ENCODE data around the gene RGS12. TPM values are rescaled to one million over a fixed set of nuclear protein-coding genes. Genes with fewer than 3 reads are reported as not detected.

The RGS12 gene
- total RNA-seq (10 to 100 TPM in 3 of 5 donors, 1 to 10 TPM in 2; 6.4 to 15.3 (median 10.5) TPM), total RNA-seq (2.1 to 17.4 (median 9.1) reads per million in 29 experiments)
- 4.6 TPM for total RNA-seq (2013)

DNA sequence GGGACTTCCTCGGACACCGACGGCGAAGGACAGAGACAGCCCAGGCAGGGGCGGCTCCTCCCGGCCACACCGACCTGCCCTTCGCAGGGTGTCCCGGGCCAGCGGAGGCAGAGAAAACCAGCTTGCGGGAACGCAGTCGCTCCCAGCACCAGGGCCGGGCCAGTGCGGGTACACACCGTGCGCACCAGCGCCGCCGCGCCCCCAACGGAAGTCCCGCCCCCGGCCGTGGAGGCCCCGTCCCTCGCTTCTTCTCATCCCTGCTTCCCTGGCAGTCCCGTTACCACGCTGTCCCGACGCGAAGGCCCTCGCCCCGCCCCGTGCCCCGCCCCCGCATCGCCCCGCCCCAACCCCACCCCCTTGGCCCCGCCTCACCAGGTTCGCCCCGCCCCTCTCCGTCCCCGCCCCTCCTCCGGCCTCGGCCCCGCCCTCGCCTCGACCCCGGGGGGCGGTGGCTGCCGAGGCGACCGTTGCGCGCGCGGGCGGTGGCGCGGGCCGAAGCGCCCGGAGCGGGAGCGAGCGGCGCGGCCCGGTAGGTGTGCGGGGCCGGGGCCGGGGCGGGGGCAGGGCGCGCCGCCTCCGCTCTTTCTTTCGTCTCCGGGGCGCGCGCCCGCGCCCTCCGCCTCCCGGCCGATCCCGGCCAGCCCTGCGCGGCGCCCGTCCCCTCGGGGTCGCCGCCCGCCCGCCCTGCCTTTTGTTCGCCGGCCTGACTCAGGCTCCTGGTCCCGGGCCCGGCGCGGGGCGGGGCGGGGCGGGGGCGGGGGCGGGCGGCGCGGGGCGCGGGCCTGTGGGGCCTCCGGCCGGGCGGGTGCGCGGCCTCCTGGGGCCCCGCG, at the start of gene RGS12:
Gene RGS12 (plus strand): TSS at position 451 of the 830 bp plus-strand sequence. CDS start 23,150 bp downstream, outside the sequence.
- no peaks in the 10 kb centered on the region for H3K36me3 Mint-ChIP-seq
- H3K9me3 Mint-ChIP-seq, result peaks cover 0 to 3% (median 2%) of the 10 kb centered on the region in 3 donors
- under 1% methylated on average over 95 of the region's 121 CpGs for WGBS (ENCODE audit: insufficient coverage)
- Histone ChIP-seq H3K4me3 (ENCODE audit: control insufficient read depth in 1 of 2, extremely low read depth in 1 of 2, low read length in 1 of 2) (peak within 1 kb of the TSS; percentile 75 to 77), H3K27me3 (replicated peaks in 1 of 2; ENCODE audit: control insufficient read depth in 2 of 2, extremely low read depth in 1 of 2, insufficient read depth in 2 of 2, low read length in 1 of 2) (peaks cover 0 to 32% of the 10 kb centered on the region in 2 experiments), H3K36me3 (ENCODE audit: control insufficient read depth in 2 of 2, extremely low read depth in 1 of 2, insufficient read depth in 1 of 2, low read length in 1 of 2) (no peaks in the 10 kb centered on the region), H3K9me3 (no peaks in the 10 kb centered on the region), H3K4me1 (ENCODE audit: control insufficient read depth in 1 of 2, extremely low read depth in 1 of 2, insufficient read depth in 2 of 2, low read length in 2 of 2) (peaks cover 5 to 24% of the 10 kb centered on the region in 2 experiments), H3K27ac (ENCODE audit: low read length) (no peak within 1 kb of the TSS)
- DNase-seq (peak; percentile 48 to 86 (median 67)), ATAC-seq (replicated peaks in 1 of 4) (peak; percentile 73 to 91 (median 84))
- peak within 1 kb of the TSS; percentile 73 for H3K27ac Mint-ChIP-seq
- H3K4me1 Mint-ChIP-seq, result peaks cover 12 to 37% (median 18%) of the 10 kb centered on the region in 3 donors
- POLR2A ChIA-PET, result no interaction called here
- CTCF ChIA-PET, result no interaction called here
- peak within 1 kb of the TSS; percentile 85 to 87 (median 87) for H3K4me3 Mint-ChIP-seq
- peaks cover 8 to 9% of the 10 kb centered on the region in 2 donors for H3K27me3 Mint-ChIP-seq

DNA sequence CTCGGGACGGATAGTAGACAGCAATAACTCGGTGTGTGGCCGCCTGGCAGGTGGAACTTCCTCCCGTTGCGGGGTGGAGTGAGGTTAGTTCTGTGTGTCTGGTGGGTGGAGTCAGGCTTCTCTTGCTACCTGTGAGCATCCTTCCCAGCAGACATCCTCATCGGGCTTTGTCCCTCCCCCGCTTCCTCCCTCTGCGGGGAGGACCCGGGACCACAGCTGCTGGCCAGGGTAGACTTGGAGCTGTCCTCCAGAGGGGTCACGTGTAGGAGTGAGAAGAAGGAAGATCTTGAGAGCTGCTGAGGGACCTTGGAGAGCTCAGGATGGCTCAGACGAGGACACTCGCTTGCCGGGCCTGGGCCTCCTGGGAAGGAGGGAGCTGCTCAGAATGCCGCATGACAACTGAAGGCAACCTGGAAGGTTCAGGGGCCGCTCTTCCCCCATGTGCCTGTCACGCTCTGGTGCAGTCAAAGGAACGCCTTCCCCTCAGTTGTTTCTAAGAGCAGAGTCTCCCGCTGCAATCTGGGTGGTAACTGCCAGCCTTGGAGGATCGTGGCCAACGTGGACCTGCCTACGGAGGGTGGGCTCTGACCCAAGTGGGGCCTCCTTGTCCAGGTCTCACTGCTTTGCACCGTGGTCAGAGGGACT, 49.6 kb upstream of the RGS12 start:
- Mint-ChIP-seq H3K27me3 (no peaks in the 10 kb centered on the region), H3K4me1 (peaks cover 16 to 19% (median 17%) of the 10 kb centered on the region in 3 donors), H3K4me3 (no peak overlapping the region), H3K36me3 (peaks cover 7% of the 10 kb centered on the region), H3K9me3 (no peaks in the 10 kb centered on the region), H3K27ac (no peak overlapping the region)
- H3K4me1 ChIP-seq (ENCODE audit: control insufficient read depth in 1 of 2, extremely low read depth in 1 of 2, insufficient read depth in 2 of 2, low read length in 2 of 2), result peaks cover 0 to 12% of the 10 kb centered on the region in 2 experiments
- POLR2A ChIA-PET, result no interaction called here
- no peak overlapping the region for H3K4me3 ChIP-seq (ENCODE audit: control insufficient read depth in 1 of 2, extremely low read depth in 1 of 2, low read length in 1 of 2)
- CTCF ChIA-PET, result no interaction called here
- peaks cover 11 to 28% of the 10 kb centered on the region in 2 donors for H3K36me3 ChIP-seq (ENCODE audit: control insufficient read depth in 2 of 2, extremely low read depth in 1 of 2, insufficient read depth in 1 of 2, low read length in 1 of 2)
- no peaks in the 10 kb centered on the region for H3K9me3 ChIP-seq
- DNase-seq, result peak in 15 of 35 experiments; percentile 4 to 27 (median 11)
- peak; percentile 33 to 70 (median 54) for ATAC-seq (replicated peaks in 1 of 4)
- WGBS (ENCODE audit: insufficient coverage), result 86% methylated on average over 12 of the region's 23 CpGs
- H3K27ac ChIP-seq (ENCODE audit: low read length), result no peak overlapping the region
- H3K27me3 ChIP-seq (replicated peaks in 1 of 2; ENCODE audit: control insufficient read depth in 2 of 2, extremely low read depth in 1 of 2, insufficient read depth in 2 of 2, low read length in 1 of 2), result no peaks in the 10 kb centered on the region

DNA sequence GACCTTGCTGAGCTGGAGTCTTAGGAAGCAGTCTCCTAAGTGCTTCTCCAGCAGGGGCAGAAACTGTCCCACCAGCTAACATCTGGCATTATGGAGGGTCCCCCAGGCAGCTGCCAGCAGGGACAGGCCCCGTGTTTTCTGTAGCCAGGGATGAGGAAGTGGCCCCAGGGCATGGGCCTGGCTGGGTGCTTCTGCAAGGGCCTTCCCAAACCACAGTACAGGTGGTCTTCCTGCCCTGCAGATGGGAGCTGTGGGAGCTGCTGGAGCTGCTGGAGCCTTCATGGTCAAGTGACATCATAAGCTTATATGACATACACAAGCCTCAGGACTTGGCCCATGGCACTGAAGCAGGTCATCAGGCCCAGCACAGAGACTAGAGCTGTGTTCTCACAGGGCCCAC, 48.8 kb upstream of the RGS12 start:
- peaks cover 0 to 12% of the 10 kb centered on the region in 2 experiments for H3K4me1 ChIP-seq (ENCODE audit: control insufficient read depth in 1 of 2, extremely low read depth in 1 of 2, insufficient read depth in 2 of 2, low read length in 2 of 2)
- Mint-ChIP-seq H3K4me3 (no peak overlapping the region), H3K27ac (no peak overlapping the region), H3K4me1 (peaks cover 16 to 19% (median 17%) of the 10 kb centered on the region in 3 donors), H3K36me3 (peaks cover 3% of the 10 kb centered on the region), H3K9me3 (no peaks in the 10 kb centered on the region), H3K27me3 (no peaks in the 10 kb centered on the region)
- H3K9me3 ChIP-seq, result no peaks in the 10 kb centered on the region
- no peak overlapping the region for H3K27ac ChIP-seq (ENCODE audit: low read length)
- ChIA-PET CTCF (no interaction called here), POLR2A (no interaction called here)
- 25% methylated on average over 1 of the region's 1 CpG for WGBS (ENCODE audit: insufficient coverage)
- peaks cover 11 to 23% of the 10 kb centered on the region in 2 donors for H3K36me3 ChIP-seq (ENCODE audit: control insufficient read depth in 2 of 2, extremely low read depth in 1 of 2, insufficient read depth in 1 of 2, low read length in 1 of 2)
- H3K4me3 ChIP-seq (ENCODE audit: control insufficient read depth in 1 of 2, extremely low read depth in 1 of 2, low read length in 1 of 2), result no peak overlapping the region
- no peaks in the 10 kb centered on the region for H3K27me3 ChIP-seq (replicated peaks in 1 of 2; ENCODE audit: control insufficient read depth in 2 of 2, extremely low read depth in 1 of 2, insufficient read depth in 2 of 2, low read length in 1 of 2)
- no peak for DNase-seq
- ATAC-seq (replicated peaks in 1 of 4), result no peak

DNA sequence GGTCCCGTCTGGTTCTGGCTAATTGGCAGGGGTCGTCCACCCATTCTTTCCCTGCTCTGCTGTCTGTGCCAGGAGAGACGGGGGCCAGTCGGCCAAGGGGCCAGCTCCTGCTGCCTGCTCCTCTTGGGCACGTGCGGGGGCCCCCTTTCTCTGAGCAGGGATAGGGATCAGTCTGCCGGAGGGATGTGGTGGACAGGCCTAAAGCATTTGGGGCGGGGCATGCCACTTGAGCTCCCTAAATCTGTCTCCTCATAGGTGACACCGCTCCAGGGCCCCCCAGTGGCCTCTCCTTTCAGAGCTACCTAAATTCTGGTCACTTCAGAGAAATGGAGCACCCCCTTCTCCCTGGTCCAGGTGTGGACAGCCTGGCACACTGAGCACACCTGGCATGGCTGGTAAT, 48.1 kb upstream of the RGS12 start:
- Histone ChIP-seq H3K27ac (ENCODE audit: low read length) (no peak overlapping the region), H3K4me3 (ENCODE audit: control insufficient read depth in 1 of 2, extremely low read depth in 1 of 2, low read length in 1 of 2) (no peak overlapping the region), H3K9me3 (no peaks in the 10 kb centered on the region), H3K27me3 (replicated peaks in 1 of 2; ENCODE audit: control insufficient read depth in 2 of 2, extremely low read depth in 1 of 2, insufficient read depth in 2 of 2, low read length in 1 of 2) (no peaks in the 10 kb centered on the region), H3K36me3 (ENCODE audit: control insufficient read depth in 2 of 2, extremely low read depth in 1 of 2, insufficient read depth in 1 of 2, low read length in 1 of 2) (peaks cover 6 to 16% of the 10 kb centered on the region in 2 donors), H3K4me1 (ENCODE audit: control insufficient read depth in 1 of 2, extremely low read depth in 1 of 2, insufficient read depth in 2 of 2, low read length in 2 of 2) (peaks cover 0 to 12% of the 10 kb centered on the region in 2 experiments)
- Mint-ChIP-seq H3K4me3 (no peak overlapping the region), H3K9me3 (no peaks in the 10 kb centered on the region), H3K27ac (no peak overlapping the region), H3K4me1 (peaks cover 16 to 19% (median 17%) of the 10 kb centered on the region in 3 donors), H3K27me3 (no peaks in the 10 kb centered on the region), H3K36me3 (peaks cover under 1% of the 10 kb centered on the region)
- ChIA-PET CTCF (no interaction called here), POLR2A (no interaction called here)
- ATAC-seq (replicated peaks in 1 of 4), result no peak
- no peak for DNase-seq
- 91% methylated on average over 6 of the region's 9 CpGs for WGBS (ENCODE audit: insufficient coverage)

- H3K27ac Mint-ChIP-seq, result no peak overlapping the region
Observed at GRCh38 chr4:3245676-3246075, 47.1 kb upstream of the RGS12 start.

GRCh38 chr4:3246458-3247398, 46.1 kb upstream of the RGS12 start:
- H3K36me3 ChIP-seq (ENCODE audit: control insufficient read depth in 2 of 2, extremely low read depth in 1 of 2, insufficient read depth in 1 of 2, low read length in 1 of 2), result peaks cover 0 to 2% of the 10 kb centered on the region in 2 donors
- WGBS (ENCODE audit: insufficient coverage), result 80% methylated on average over 10 of the region's 16 CpGs
- POLR2A ChIA-PET, result no interaction called here
- no peak for DNase-seq
- no peaks in the 10 kb centered on the region for H3K9me3 Mint-ChIP-seq
- no peaks in the 10 kb centered on the region for H3K27me3 ChIP-seq (replicated peaks in 1 of 2; ENCODE audit: control insufficient read depth in 2 of 2, extremely low read depth in 1 of 2, insufficient read depth in 2 of 2, low read length in 1 of 2)
- CTCF ChIA-PET, result no interaction called here
- H3K4me1 ChIP-seq (ENCODE audit: control insufficient read depth in 1 of 2, extremely low read depth in 1 of 2, insufficient read depth in 2 of 2, low read length in 2 of 2), result peaks cover 0 to 12% of the 10 kb centered on the region in 2 experiments
- H3K27me3 Mint-ChIP-seq, result no peaks in the 10 kb centered on the region
- no peak overlapping the region for H3K27ac Mint-ChIP-seq
- no peak overlapping the region for H3K4me3 ChIP-seq (ENCODE audit: control insufficient read depth in 1 of 2, extremely low read depth in 1 of 2, low read length in 1 of 2)
- no peak overlapping the region for H3K4me3 Mint-ChIP-seq
- H3K36me3 Mint-ChIP-seq, result no peaks in the 10 kb centered on the region
- no peaks in the 10 kb centered on the region for H3K9me3 ChIP-seq
- H3K27ac ChIP-seq (ENCODE audit: low read length), result no peak overlapping the region
- no peak for ATAC-seq (replicated peaks in 1 of 4)
- peaks cover 16 to 19% (median 17%) of the 10 kb centered on the region in 3 donors for H3K4me1 Mint-ChIP-seq

More at GRCh38 chr4:3245676-3246075, 47.1 kb upstream of the RGS12 start:
- H3K36me3 Mint-ChIP-seq, result no peaks in the 10 kb centered on the region
- H3K9me3 Mint-ChIP-seq, result no peaks in the 10 kb centered on the region
- H3K4me1 Mint-ChIP-seq, result peaks cover 16 to 19% (median 17%) of the 10 kb centered on the region in 3 donors
- Histone ChIP-seq H3K4me3 (ENCODE audit: control insufficient read depth in 1 of 2, extremely low read depth in 1 of 2, low read length in 1 of 2) (no peak overlapping the region), H3K36me3 (ENCODE audit: control insufficient read depth in 2 of 2, extremely low read depth in 1 of 2, insufficient read depth in 1 of 2, low read length in 1 of 2) (peaks cover 4 to 6% of the 10 kb centered on the region in 2 donors), H3K9me3 (no peaks in the 10 kb centered on the region), H3K4me1 (ENCODE audit: control insufficient read depth in 1 of 2, extremely low read depth in 1 of 2, insufficient read depth in 2 of 2, low read length in 2 of 2) (peaks cover 0 to 12% of the 10 kb centered on the region in 2 experiments), H3K27me3 (replicated peaks in 1 of 2; ENCODE audit: control insufficient read depth in 2 of 2, extremely low read depth in 1 of 2, insufficient read depth in 2 of 2, low read length in 1 of 2) (no peaks in the 10 kb centered on the region), H3K27ac (ENCODE audit: low read length) (no peak overlapping the region)
- H3K27me3 Mint-ChIP-seq, result no peaks in the 10 kb centered on the region
- ChIA-PET POLR2A (no interaction called here), CTCF (no interaction called here)
- no peak for DNase-seq
- H3K4me3 Mint-ChIP-seq, result no peak overlapping the region
- WGBS (ENCODE audit: insufficient coverage), result 71% methylated on average over 4 of the region's 6 CpGs
- no peak for ATAC-seq (replicated peaks in 1 of 4)
